GM12878 (cell line): ENCODE results near the gene SMIM43. TPM values are rescaled to one million over a fixed set of nuclear protein-coding genes. Genes with fewer than 3 reads are reported as not detected.

Experiments used
- ATAC-seq: fragments of 200-7000 bp; cut with Tn5 transposase; 3 replicates; pipeline ENCODE4 v1.9.1; 2020; ENCODE audit warnings: mild to moderate bottlenecking, moderate library complexity
- BruUV-seq: library from RNA; stranded (reverse); fragments of 400-500 nt; replicated peaks from 2 replicates; lab custom pipeline; 2021; lab: Mats Ljungman, UMichigan
- CTCF ChIA-PET: fragments of 300-600 bp; sonication (Branson Sonifier 250); formaldehyde crosslinking; extraction: SDS; loops from one replicate; lab custom pipeline; 2021; ENCODE audit warnings: inconsistent platforms; lab: Yijun Ruan, JAX
- POLR2A ChIA-PET: fragments of 350-600 bp; formaldehyde crosslinking; extraction: SDS; loops from one replicate; lab custom pipeline; 2021; ENCODE audit warnings: inconsistent platforms; lab: Charles Lee
- RAD21 ChIA-PET: fragments of 300-600 bp; sonication (Branson Sonifier 250); formaldehyde crosslinking; loops from one replicate; lab custom pipeline; 2023; ENCODE audit warnings: antibody characterized with exemption; ENCODE audit not compliant: unreplicated experiment; lab: Charles Lee
- SMC1A ChIA-PET: fragments of 300-600 bp; sonication (Branson Sonifier 250); formaldehyde crosslinking; loops from one replicate; lab custom pipeline; 2023; ENCODE audit not compliant: unreplicated experiment, uncharacterized antibody; lab: Charles Lee
- DNase-seq: peaks from one replicate; pipeline ENCODE4 v3.0.0-alpha.2; 2011; ENCODE audit warnings: low read depth, low spot score
- FAIRE-seq: peaks from 3 replicates; lab custom pipeline; 2011; peaks lifted over from hg19 to GRCh38; lab: Jason Lieb, UNC
- H2AFZ ChIP-seq: 2 replicates; pipeline ENCODE4 v1.6.0; 2011; ENCODE audit warnings: low read depth, low read length, control low read depth; ENCODE audit not compliant: control insufficient read depth
- H3K27ac ChIP-seq: 2 replicates; pipeline ENCODE4 v1.5.1; 2011; ENCODE audit warnings: control low read depth; ENCODE audit not compliant: control insufficient read depth, insufficient read depth
- H3K27me3 ChIP-seq, 2 experiments: replicated peaks in 1 of 2; 2 replicates each; pipeline versions ENCODE4 v1.6.0 to v1.6.1; 2011; ENCODE audit warnings: low read length in 1 of 2; ENCODE audit not compliant: control insufficient read depth in 2 of 2, insufficient read depth in 2 of 2
- H3K36me3 ChIP-seq, 2 experiments: 2 replicates each; pipeline ENCODE4 v1.5.1; 2011; ENCODE audit warnings: low read length in 1 of 2; ENCODE audit not compliant: control insufficient read depth in 2 of 2, insufficient read depth in 2 of 2
- H3K4me1 ChIP-seq: 2 replicates; pipeline ENCODE4 v1.6.1; 2011; ENCODE audit warnings: mild to moderate bottlenecking, low read length, moderate library complexity, mixed read lengths; ENCODE audit not compliant: control insufficient read depth, insufficient read depth
- H3K4me2 ChIP-seq: 2 replicates; pipeline ENCODE4 v1.6.0; 2011; ENCODE audit warnings: control low read depth; ENCODE audit not compliant: control insufficient read depth, insufficient read depth
- H3K4me3 ChIP-seq: fragments of 200-600 bp; sonication (generic); 2 replicates; pipeline ENCODE4 v1.5.1; 2016
- H3K79me2 ChIP-seq: 2 replicates; pipeline ENCODE4 v1.6.0; 2011; ENCODE audit warnings: low read length; ENCODE audit not compliant: control insufficient read depth, insufficient read depth
- H3K9ac ChIP-seq: 2 replicates; pipeline ENCODE4 v1.8.0; 2011; ENCODE audit warnings: low read length, control low read depth, mixed read lengths; ENCODE audit not compliant: control insufficient read depth, insufficient read depth
- H3K9me3 ChIP-seq: replicated peaks from 3 replicates; pipeline ENCODE4 v1.5.1; 2011; ENCODE audit warnings: mild to moderate bottlenecking, low read length; ENCODE audit not compliant: control insufficient read depth, insufficient read depth
- H4K20me1 ChIP-seq: 2 replicates; pipeline ENCODE4 v1.6.0; 2011; ENCODE audit not compliant: control insufficient read depth, insufficient read depth
- HDAC6 ChIP-seq: fragments of 200-600 bp; sonication (generic); IDR thresholded peaks from one replicate; pipeline ENCODE4 v1.8.0; 2017; ENCODE audit warnings: antibody characterized with exemption; ENCODE audit not compliant: unreplicated experiment
- IRF4 ChIP-seq: IDR thresholded peaks from 2 replicates; pipeline ENCODE4 v1.6.1; 2011; ENCODE audit warnings: low read depth, low read length
- MTA2 ChIP-seq: fragments of 450-650 bp; IDR thresholded peaks from 2 replicates; pipeline ENCODE4 v1.6.1; 2016; ENCODE audit warnings: low read depth, mild to moderate bottlenecking, moderate library complexity
- WGBS: methylation state at CpG from one replicate; pipeline ENCODE4 v1.1.6; 2016; ENCODE audit warnings: low lambda C conversion rate; ENCODE audit not compliant: insufficient replicate concordance, insufficient coverage; ENCODE audit errors: missing lambda C conversion rate; 5-methylcytosine and 5-hydroxymethylcytosine counted together
- in situ Hi-C: fragments of 300-500 bp; cut with MboI; formaldehyde crosslinking; loops from 9 replicates; pipeline ENCODE4 v1.14.3; 2018; ENCODE audit warnings: mixed read lengths
- intact Hi-C: fragments of 100-400 bp; cut with micrococcal nuclease; formaldehyde crosslinking; loops from one replicate; pipeline ENCODE4 v1.14.2; 2022; ENCODE audit not compliant: unreplicated experiment
- polyA plus RNA-seq, 11 experiments: library from polyadenylated mRNA; depleted of rRNA in 4 of 11; unstranded in 6 of 11; stranded (reverse) in 5 of 11; fragments of >200 nt; fragmentation: Nextera tagmentation in 4 of 11; fragmentation: Illumina TruSeq in 1 of 11; extraction: Ambion mirVana in 4 of 11; extraction: Trizol in 1 of 11; gene quantifications; 1 replicate in 1 of 11; 2 replicates in 10 of 11; pipeline versions ENCODE4 v1.2.1 to v1.2.3, GENCODE V29; 2011 to 2016; ENCODE audit warnings: inconsistent platforms in 2 of 11, missing spikeins in 2 of 11, low read depth in 1 of 11
- total RNA-seq, 4 experiments: library from RNA; depleted of rRNA in 3 of 4; stranded (reverse); fragments of >200 nt in 3 of 4; fragmentation: Illumina TruSeq in 1 of 4; extraction: Trizol in 1 of 4; gene quantifications; 2 replicates each; pipeline versions ENCODE4 v1.2.1 to v1.2.3, GENCODE V29; 2013 to 2021
- TF ChIP-seq, protein P1 (sequence below): fragments of 450-650 bp; conservative IDR thresholded peaks from 2 replicates; pipeline ENCODE4 v1.6.1; 2017; ENCODE audit warnings: mild to moderate bottlenecking, moderate library complexity
- TF ChIP-seq, protein P2 (sequence below): fragments of 450-650 bp; IDR thresholded peaks from 2 replicates; pipeline ENCODE4 v1.6.1; 2017; ENCODE audit warnings: mild to moderate bottlenecking, moderate library complexity
- TF ChIP-seq, protein P3 (sequence below): fragments of 450-650 bp; IDR thresholded peaks from 2 replicates; pipeline ENCODE4 v1.6.1; 2017; ENCODE audit warnings: low read depth, mild to moderate bottlenecking, moderate library complexity
- TF ChIP-seq, protein P4 (sequence below): fragments of 450-650 bp; IDR thresholded peaks from 2 replicates; pipeline ENCODE4 v1.6.1; 2017; ENCODE audit warnings: borderline replicate concordance
- TF ChIP-seq, protein P5 (sequence below): IDR thresholded peaks from 2 replicates; pipeline ENCODE4 v1.6.1; 2011; ENCODE audit warnings: mild to moderate bottlenecking, low read depth, low read length, moderate library complexity; ENCODE audit not compliant: insufficient replicate concordance
- TF ChIP-seq, protein P6 (sequence below): IDR thresholded peaks from 2 replicates; pipeline ENCODE4 v1.6.1; 2011; ENCODE audit warnings: low read depth, mild to moderate bottlenecking, low read length, moderate library complexity, borderline replicate concordance; ENCODE audit errors: extremely low read depth

The SMIM43 gene
- total and polyA plus RNA-seq, 10 of the 15 experiments (the other 5 are each of a cell fraction or from before 2014, with no cell fraction given): 0.12 TPM; not detected in 9

DNA sequence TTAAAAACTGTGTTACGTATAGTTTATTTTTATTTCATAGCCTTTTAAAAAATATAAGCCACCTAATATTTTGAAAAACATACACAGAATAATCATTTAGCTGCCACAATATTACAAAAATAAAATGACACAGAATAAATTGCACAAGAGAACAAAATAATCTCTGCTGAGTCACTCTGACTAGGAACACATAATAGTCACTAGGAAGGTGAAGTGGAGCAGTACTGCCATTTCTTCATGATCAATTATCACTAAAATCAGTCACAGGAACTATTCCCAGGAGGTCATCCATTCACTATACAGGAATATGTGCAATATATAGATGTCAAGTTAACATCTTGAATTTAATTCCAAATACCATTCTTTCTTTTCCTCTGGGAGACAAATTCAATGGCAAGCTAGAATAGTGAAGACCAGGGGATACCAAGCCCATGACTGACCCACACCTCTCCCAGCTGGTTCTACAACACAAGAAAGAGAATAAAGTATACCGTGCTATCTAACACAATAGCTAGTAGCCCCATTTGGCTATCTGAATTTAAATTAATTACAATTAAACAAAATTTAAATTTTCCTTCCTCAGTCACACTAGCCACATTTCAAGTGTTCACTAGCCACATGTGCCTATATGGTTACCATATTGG, 5.9 kb downstream of the SMIM43 start:
- Histone ChIP-seq H3K79me2 (no peaks in the 10 kb centered on the region), H2AFZ (no peak overlapping the region), H3K27me3 (peaks cover 0 to 2% of the 10 kb centered on the region in 2 experiments; a peak in 1 of 4 replicates), H3K4me2 (no peak overlapping the region), H3K36me3 (no peaks in the 10 kb centered on the region), H3K4me1 (no peaks in the 10 kb centered on the region), H3K27ac (no peak overlapping the region), H3K9me3 (no peaks in the 10 kb centered on the region), H3K9ac (no peak overlapping the region), H3K4me3 (no peak overlapping the region), H4K20me1 (no peaks in the 10 kb centered on the region)
- CTCF ChIA-PET: no interaction called here
- ATAC-seq (no peak), FAIRE-seq (no peak), DNase-seq (no peak)
- no TSS peak for BruUV-seq
- RAD21 ChIA-PET: interaction anchor here (1.1 kb wide), 1 partner anchor 16 kb away, joined by 3 read pairs; no protein-coding TSS in a partner anchor
- POLR2A ChIA-PET: no interaction called here
- SMC1A ChIA-PET: interaction anchor here (1.1 to 1.6 kb wide), 2 partner anchors 19 to 48 kb away, joined by 3 read pairs; no protein-coding TSS in a partner anchor
- in situ Hi-C loops: no loop called here
- 76% methylated on average over 2 of the region's 2 CpGs for WGBS
- intact Hi-C loops: no loop called here
- TF ChIP-seq, protein P1, sequence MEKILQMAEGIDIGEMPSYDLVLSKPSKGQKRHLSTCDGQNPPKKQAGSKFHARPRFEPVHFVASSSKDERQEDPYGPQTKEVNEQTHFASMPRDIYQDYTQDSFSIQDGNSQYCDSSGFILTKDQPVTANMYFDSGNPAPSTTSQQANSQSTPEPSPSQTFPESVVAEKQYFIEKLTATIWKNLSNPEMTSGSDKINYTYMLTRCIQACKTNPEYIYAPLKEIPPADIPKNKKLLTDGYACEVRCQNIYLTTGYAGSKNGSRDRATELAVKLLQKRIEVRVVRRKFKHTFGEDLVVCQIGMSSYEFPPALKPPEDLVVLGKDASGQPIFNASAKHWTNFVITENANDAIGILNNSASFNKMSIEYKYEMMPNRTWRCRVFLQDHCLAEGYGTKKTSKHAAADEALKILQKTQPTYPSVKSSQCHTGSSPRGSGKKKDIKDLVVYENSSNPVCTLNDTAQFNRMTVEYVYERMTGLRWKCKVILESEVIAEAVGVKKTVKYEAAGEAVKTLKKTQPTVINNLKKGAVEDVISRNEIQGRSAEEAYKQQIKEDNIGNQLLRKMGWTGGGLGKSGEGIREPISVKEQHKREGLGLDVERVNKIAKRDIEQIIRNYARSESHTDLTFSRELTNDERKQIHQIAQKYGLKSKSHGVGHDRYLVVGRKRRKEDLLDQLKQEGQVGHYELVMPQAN: no peak
- TF ChIP-seq IRF4 (no peak), HDAC6 (no peak), MTA2 (no peak)
- TF ChIP-seq, protein P2, sequence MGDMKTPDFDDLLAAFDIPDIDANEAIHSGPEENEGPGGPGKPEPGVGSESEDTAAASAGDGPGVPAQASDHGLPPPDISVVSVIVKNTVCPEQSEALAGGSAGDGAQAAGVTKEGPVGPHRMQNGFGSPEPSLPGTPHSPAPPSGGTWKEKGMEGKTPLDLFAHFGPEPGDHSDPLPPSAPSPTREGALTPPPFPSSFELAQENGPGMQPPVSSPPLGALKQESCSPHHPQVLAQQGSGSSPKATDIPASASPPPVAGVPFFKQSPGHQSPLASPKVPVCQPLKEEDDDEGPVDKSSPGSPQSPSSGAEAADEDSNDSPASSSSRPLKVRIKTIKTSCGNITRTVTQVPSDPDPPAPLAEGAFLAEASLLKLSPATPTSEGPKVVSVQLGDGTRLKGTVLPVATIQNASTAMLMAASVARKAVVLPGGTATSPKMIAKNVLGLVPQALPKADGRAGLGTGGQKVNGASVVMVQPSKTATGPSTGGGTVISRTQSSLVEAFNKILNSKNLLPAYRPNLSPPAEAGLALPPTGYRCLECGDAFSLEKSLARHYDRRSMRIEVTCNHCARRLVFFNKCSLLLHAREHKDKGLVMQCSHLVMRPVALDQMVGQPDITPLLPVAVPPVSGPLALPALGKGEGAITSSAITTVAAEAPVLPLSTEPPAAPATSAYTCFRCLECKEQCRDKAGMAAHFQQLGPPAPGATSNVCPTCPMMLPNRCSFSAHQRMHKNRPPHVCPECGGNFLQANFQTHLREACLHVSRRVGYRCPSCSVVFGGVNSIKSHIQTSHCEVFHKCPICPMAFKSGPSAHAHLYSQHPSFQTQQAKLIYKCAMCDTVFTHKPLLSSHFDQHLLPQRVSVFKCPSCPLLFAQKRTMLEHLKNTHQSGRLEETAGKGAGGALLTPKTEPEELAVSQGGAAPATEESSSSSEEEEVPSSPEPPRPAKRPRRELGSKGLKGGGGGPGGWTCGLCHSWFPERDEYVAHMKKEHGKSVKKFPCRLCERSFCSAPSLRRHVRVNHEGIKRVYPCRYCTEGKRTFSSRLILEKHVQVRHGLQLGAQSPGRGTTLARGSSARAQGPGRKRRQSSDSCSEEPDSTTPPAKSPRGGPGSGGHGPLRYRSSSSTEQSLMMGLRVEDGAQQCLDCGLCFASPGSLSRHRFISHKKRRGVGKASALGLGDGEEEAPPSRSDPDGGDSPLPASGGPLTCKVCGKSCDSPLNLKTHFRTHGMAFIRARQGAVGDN: no peak
- TF ChIP-seq, protein P3, sequence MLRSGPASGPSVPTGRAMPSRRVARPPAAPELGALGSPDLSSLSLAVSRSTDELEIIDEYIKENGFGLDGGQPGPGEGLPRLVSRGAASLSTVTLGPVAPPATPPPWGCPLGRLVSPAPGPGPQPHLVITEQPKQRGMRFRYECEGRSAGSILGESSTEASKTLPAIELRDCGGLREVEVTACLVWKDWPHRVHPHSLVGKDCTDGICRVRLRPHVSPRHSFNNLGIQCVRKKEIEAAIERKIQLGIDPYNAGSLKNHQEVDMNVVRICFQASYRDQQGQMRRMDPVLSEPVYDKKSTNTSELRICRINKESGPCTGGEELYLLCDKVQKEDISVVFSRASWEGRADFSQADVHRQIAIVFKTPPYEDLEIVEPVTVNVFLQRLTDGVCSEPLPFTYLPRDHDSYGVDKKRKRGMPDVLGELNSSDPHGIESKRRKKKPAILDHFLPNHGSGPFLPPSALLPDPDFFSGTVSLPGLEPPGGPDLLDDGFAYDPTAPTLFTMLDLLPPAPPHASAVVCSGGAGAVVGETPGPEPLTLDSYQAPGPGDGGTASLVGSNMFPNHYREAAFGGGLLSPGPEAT: no peak
- TF ChIP-seq, protein P4, sequence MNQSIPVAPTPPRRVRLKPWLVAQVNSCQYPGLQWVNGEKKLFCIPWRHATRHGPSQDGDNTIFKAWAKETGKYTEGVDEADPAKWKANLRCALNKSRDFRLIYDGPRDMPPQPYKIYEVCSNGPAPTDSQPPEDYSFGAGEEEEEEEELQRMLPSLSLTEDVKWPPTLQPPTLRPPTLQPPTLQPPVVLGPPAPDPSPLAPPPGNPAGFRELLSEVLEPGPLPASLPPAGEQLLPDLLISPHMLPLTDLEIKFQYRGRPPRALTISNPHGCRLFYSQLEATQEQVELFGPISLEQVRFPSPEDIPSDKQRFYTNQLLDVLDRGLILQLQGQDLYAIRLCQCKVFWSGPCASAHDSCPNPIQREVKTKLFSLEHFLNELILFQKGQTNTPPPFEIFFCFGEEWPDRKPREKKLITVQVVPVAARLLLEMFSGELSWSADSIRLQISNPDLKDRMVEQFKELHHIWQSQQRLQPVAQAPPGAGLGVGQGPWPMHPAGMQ: no peak
- TF ChIP-seq, protein P5, sequence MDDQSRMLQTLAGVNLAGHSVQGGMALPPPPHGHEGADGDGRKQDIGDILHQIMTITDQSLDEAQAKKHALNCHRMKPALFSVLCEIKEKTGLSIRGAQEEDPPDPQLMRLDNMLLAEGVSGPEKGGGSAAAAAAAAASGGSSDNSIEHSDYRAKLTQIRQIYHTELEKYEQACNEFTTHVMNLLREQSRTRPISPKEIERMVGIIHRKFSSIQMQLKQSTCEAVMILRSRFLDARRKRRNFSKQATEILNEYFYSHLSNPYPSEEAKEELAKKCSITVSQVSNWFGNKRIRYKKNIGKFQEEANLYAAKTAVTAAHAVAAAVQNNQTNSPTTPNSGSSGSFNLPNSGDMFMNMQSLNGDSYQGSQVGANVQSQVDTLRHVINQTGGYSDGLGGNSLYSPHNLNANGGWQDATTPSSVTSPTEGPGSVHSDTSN: no peak
- TF ChIP-seq, protein P6, sequence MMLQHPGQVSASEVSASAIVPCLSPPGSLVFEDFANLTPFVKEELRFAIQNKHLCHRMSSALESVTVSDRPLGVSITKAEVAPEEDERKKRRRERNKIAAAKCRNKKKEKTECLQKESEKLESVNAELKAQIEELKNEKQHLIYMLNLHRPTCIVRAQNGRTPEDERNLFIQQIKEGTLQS: no peak
